ENCODE measurements around the gene FGF12.

FGF12 gene

DNA sequence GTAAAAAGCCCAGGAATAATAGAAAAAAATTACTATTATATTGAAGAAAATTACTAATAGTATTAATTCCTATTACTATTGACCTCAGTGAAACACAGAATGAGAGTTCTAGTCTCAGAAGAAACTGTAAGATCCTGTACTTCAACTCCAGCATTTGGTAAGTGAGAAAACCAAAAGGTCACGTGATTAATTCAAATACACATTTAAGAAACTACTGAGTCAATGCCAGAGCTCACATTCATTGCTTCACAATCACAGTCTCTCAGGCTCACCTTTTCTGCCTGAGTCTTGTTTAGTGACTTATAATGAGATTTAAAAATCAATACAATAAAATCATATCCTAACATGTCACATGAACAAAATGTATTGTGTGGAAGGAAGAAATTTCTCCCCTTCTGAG is 556.1 kb downstream of the FGF12 start:
- no peak overlapping the region for H2AK5ac ChIP-seq (ENCODE audit: low read depth, low read length)
- H2BK5ac ChIP-seq (ENCODE audit: low read length): no peak overlapping the region
- H3K9ac ChIP-seq (ENCODE audit: low read depth, low read length, poor library complexity): no peak overlapping the region
- no peak overlapping the region for H3K14ac ChIP-seq (ENCODE audit: low read length)
- no peaks in the 10 kb centered on the region for H3K9me3 ChIP-seq (replicated peaks in 1 of 2; ENCODE audit: control insufficient read depth in 2 of 2, insufficient read depth in 1 of 2, low read depth in 1 of 2, low read length in 2 of 2)
- no peak overlapping the region for H2BK12ac ChIP-seq (ENCODE audit: low read length)
- H2BK120ac ChIP-seq (ENCODE audit: low read depth, low read length): no peak overlapping the region
- no peak overlapping the region for H4K91ac ChIP-seq (ENCODE audit: low read depth, low read length, poor library complexity)
- H3K79me1 ChIP-seq (ENCODE audit: low read depth, low read length): no peaks in the 10 kb centered on the region
- no peak overlapping the region for H3K27ac ChIP-seq (replicated peaks; ENCODE audit: low read length)
- H3K4me2 ChIP-seq (ENCODE audit: insufficient read depth, low read length, poor library complexity, severe bottlenecking): no peak overlapping the region
- no peaks in the 10 kb centered on the region for H3K27me3 ChIP-seq (ENCODE audit: control insufficient read depth in 3 of 3, insufficient read depth in 3 of 3, low read depth in 1 of 3, low read length in 3 of 3)
- no CpG with 5 or more reads among the region's 1 CpG for WGBS, 2 donors (ENCODE audit: extremely low coverage in 2 of 2, insufficient read length in 2 of 2, insufficient replicate concordance in 1 of 2)
- H3K4ac ChIP-seq (ENCODE audit: low read length): no peak overlapping the region
- H4K8ac ChIP-seq (ENCODE audit: low read depth, low read length): no peak overlapping the region
- no peaks in the 10 kb centered on the region for H3K36me3 ChIP-seq (replicated peaks in 1 of 2; ENCODE audit: control insufficient read depth in 2 of 2, insufficient read depth in 2 of 2, low read length in 2 of 2)
- H3K4me1 ChIP-seq (ENCODE audit: control insufficient read depth in 2 of 2, insufficient read depth in 1 of 2, low read depth in 1 of 2, low read length in 2 of 2): peaks cover 1 to 7% of the 10 kb centered on the region in 2 donors
- H2AFZ ChIP-seq (ENCODE audit: low read length): no peak overlapping the region
- no peak overlapping the region for H2BK15ac ChIP-seq (ENCODE audit: low read length)
- no peak overlapping the region for H3K18ac ChIP-seq (ENCODE audit: low read length)
- no peak overlapping the region for H3K4me3 ChIP-seq (ENCODE audit: low read length in 2 of 2)
- DNase-seq (ENCODE audit: low spot score): no peak
- no peak overlapping the region for H3K23ac ChIP-seq (ENCODE audit: low read depth, low read length, poor library complexity)

DNA sequence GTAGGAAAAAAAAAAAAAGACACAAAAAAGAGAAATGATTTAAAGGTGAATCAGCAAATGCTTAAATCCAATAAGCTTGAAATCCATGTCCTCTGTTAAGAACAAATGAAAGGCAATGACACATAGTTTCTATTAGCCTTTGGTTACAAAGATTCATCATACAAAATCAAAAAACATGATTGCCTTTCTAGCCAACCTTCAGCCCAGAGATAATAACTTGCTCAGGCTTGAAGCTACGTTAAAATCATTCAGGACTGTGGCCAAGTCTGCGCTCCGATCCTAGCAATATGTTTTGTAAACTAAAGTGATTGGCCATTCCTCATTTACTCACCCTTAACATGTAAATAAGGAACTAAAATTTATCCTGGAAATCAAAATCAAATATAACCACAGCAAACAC is 556.7 kb downstream of the FGF12 start:
- Histone ChIP-seq H4K91ac (ENCODE audit: low read depth, low read length, poor library complexity) (no peak overlapping the region), H3K4me3 (ENCODE audit: low read length in 2 of 2) (no peak overlapping the region), H3K27me3 (ENCODE audit: control insufficient read depth in 3 of 3, insufficient read depth in 3 of 3, low read depth in 1 of 3, low read length in 3 of 3) (no peaks in the 10 kb centered on the region), H3K4me2 (ENCODE audit: insufficient read depth, low read length, poor library complexity, severe bottlenecking) (no peak overlapping the region), H3K27ac (replicated peaks; ENCODE audit: low read length) (no peak overlapping the region), H3K36me3 (replicated peaks in 1 of 2; ENCODE audit: control insufficient read depth in 2 of 2, insufficient read depth in 2 of 2, low read length in 2 of 2) (no peaks in the 10 kb centered on the region), H3K9ac (ENCODE audit: low read depth, low read length, poor library complexity) (no peak overlapping the region), H3K4ac (ENCODE audit: low read length) (no peak overlapping the region), H3K23ac (ENCODE audit: low read depth, low read length, poor library complexity) (no peak overlapping the region), H2AK5ac (ENCODE audit: low read depth, low read length) (no peak overlapping the region), H3K9me3 (replicated peaks in 1 of 2; ENCODE audit: control insufficient read depth in 2 of 2, insufficient read depth in 1 of 2, low read depth in 1 of 2, low read length in 2 of 2) (no peaks in the 10 kb centered on the region), H3K14ac (ENCODE audit: low read length) (no peak overlapping the region), H4K8ac (ENCODE audit: low read depth, low read length) (no peak overlapping the region), H3K79me1 (ENCODE audit: low read depth, low read length) (no peaks in the 10 kb centered on the region), H2BK12ac (ENCODE audit: low read length) (no peak overlapping the region), H2BK5ac (ENCODE audit: low read length) (no peak overlapping the region), H3K18ac (ENCODE audit: low read length) (no peak overlapping the region), H2AFZ (ENCODE audit: low read length) (peak overlapping the region; percentile 11), H2BK120ac (ENCODE audit: low read depth, low read length) (no peak overlapping the region), H2BK15ac (ENCODE audit: low read length) (no peak overlapping the region), H3K4me1 (ENCODE audit: control insufficient read depth in 2 of 2, insufficient read depth in 1 of 2, low read depth in 1 of 2, low read length in 2 of 2) (peaks cover 1 to 7% of the 10 kb centered on the region in 2 donors)
- WGBS, 2 donors (ENCODE audit: extremely low coverage in 2 of 2, insufficient read length in 2 of 2, insufficient replicate concordance in 1 of 2): no CpG with 5 or more reads among the region's 3 CpGs
- DNase-seq (ENCODE audit: low spot score): no peak

DNA sequence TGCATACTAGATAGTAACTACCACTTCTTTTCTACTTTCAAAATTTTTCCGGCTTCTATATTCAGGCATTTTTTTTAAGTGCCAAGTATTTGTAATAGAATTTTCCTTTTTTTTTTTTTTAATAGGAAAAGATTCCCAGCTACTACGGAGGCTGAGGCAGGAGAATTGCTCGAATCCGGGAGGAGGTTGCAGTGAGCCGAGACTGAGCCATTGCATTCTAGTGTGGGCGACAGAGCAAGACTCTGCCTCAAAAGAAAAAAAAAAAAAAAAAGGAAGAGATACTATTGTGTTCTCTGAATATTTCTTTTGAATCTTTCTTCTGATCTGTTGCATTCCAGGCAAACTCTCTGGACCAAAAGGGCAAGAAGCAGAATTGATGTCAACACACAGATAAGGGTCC is 557.3 kb downstream of the FGF12 start:
- H3K18ac ChIP-seq (ENCODE audit: low read length): no peak overlapping the region
- no peak overlapping the region for H4K8ac ChIP-seq (ENCODE audit: low read depth, low read length)
- H3K14ac ChIP-seq (ENCODE audit: low read length): no peak overlapping the region
- no peak for DNase-seq (ENCODE audit: low spot score)
- H2BK120ac ChIP-seq (ENCODE audit: low read depth, low read length): no peak overlapping the region
- no peaks in the 10 kb centered on the region for H3K9me3 ChIP-seq (replicated peaks in 1 of 2; ENCODE audit: control insufficient read depth in 2 of 2, insufficient read depth in 1 of 2, low read depth in 1 of 2, low read length in 2 of 2)
- no peak overlapping the region for H3K27ac ChIP-seq (replicated peaks; ENCODE audit: low read length)
- no peak overlapping the region for H2AK5ac ChIP-seq (ENCODE audit: low read depth, low read length)
- H2BK15ac ChIP-seq (ENCODE audit: low read length): no peak overlapping the region
- no CpG with 5 or more reads among the region's 6 CpGs for WGBS, 2 donors (ENCODE audit: extremely low coverage in 2 of 2, insufficient read length in 2 of 2, insufficient replicate concordance in 1 of 2)
- H3K9ac ChIP-seq (ENCODE audit: low read depth, low read length, poor library complexity): no peak overlapping the region
- H3K27me3 ChIP-seq (ENCODE audit: control insufficient read depth in 3 of 3, insufficient read depth in 3 of 3, low read depth in 1 of 3, low read length in 3 of 3): no peaks in the 10 kb centered on the region
- H3K36me3 ChIP-seq (replicated peaks in 1 of 2; ENCODE audit: control insufficient read depth in 2 of 2, insufficient read depth in 2 of 2, low read length in 2 of 2): no peaks in the 10 kb centered on the region
- H3K4me1 ChIP-seq (ENCODE audit: control insufficient read depth in 2 of 2, insufficient read depth in 1 of 2, low read depth in 1 of 2, low read length in 2 of 2): peaks cover 1 to 7% of the 10 kb centered on the region in 2 donors
- no peak overlapping the region for H2BK12ac ChIP-seq (ENCODE audit: low read length)
- no peak overlapping the region for H4K91ac ChIP-seq (ENCODE audit: low read depth, low read length, poor library complexity)
- no peak overlapping the region for H3K4me3 ChIP-seq (ENCODE audit: low read length in 2 of 2)
- no peak overlapping the region for H2BK5ac ChIP-seq (ENCODE audit: low read length)
- H3K79me1 ChIP-seq (ENCODE audit: low read depth, low read length): no peaks in the 10 kb centered on the region
- H3K23ac ChIP-seq (ENCODE audit: low read depth, low read length, poor library complexity): no peak overlapping the region
- H3K4ac ChIP-seq (ENCODE audit: low read length): no peak overlapping the region
- H2AFZ ChIP-seq (ENCODE audit: low read length): peak overlapping the region; percentile 11
- no peak overlapping the region for H3K4me2 ChIP-seq (ENCODE audit: insufficient read depth, low read length, poor library complexity, severe bottlenecking)

DNA sequence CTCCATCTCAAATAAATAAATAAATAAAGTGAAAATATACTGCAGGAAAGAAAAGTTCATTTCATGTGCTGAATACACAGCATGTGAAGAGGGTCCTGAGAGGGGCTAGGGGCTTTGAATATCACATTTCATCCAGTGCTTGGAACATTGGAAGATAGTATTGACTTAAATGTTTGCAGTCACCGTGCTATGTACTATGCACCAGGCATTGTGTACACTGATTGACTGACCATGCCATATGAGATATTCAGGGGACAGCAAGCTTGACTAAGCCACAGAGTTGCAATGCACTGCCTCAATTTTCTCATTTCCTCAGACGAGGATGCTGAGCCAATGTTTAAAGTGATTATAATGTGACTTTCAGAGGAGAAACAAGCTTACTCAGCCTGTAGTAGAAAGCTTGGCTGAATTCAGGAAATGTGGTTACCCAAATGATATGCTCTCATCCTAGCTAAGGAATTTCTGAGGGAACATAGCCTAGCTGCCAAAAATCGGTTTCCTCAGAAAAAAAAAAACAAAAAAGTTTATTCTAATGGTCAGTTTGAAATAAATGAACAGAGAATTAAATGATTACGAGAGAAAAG is 557.9 kb downstream of the FGF12 start:
- no peak overlapping the region for H2BK120ac ChIP-seq (ENCODE audit: low read depth, low read length)
- peaks cover 1 to 10% of the 10 kb centered on the region in 2 donors for H3K4me1 ChIP-seq (ENCODE audit: control insufficient read depth in 2 of 2, insufficient read depth in 1 of 2, low read depth in 1 of 2, low read length in 2 of 2)
- no peak overlapping the region for H2BK15ac ChIP-seq (ENCODE audit: low read length)
- H3K9me3 ChIP-seq (replicated peaks in 1 of 2; ENCODE audit: control insufficient read depth in 2 of 2, insufficient read depth in 1 of 2, low read depth in 1 of 2, low read length in 2 of 2): no peaks in the 10 kb centered on the region
- no peaks in the 10 kb centered on the region for H3K79me1 ChIP-seq (ENCODE audit: low read depth, low read length)
- H2BK5ac ChIP-seq (ENCODE audit: low read length): no peak overlapping the region
- H3K27me3 ChIP-seq (ENCODE audit: control insufficient read depth in 3 of 3, insufficient read depth in 3 of 3, low read depth in 1 of 3, low read length in 3 of 3): no peaks in the 10 kb centered on the region
- H3K14ac ChIP-seq (ENCODE audit: low read length): no peak overlapping the region
- no peak overlapping the region for H3K27ac ChIP-seq (replicated peaks; ENCODE audit: low read length)
- H3K36me3 ChIP-seq (replicated peaks in 1 of 2; ENCODE audit: control insufficient read depth in 2 of 2, insufficient read depth in 2 of 2, low read length in 2 of 2): no peaks in the 10 kb centered on the region
- H4K8ac ChIP-seq (ENCODE audit: low read depth, low read length): no peak overlapping the region
- no peak overlapping the region for H2AK5ac ChIP-seq (ENCODE audit: low read depth, low read length)
- H3K18ac ChIP-seq (ENCODE audit: low read length): no peak overlapping the region
- no CpG with 5 or more reads among the region's 4 CpGs for WGBS, 2 donors (ENCODE audit: extremely low coverage in 2 of 2, insufficient read length in 2 of 2, insufficient replicate concordance in 1 of 2)
- no peak overlapping the region for H2BK12ac ChIP-seq (ENCODE audit: low read length)
- no peak overlapping the region for H3K4me2 ChIP-seq (ENCODE audit: insufficient read depth, low read length, poor library complexity, severe bottlenecking)
- H2AFZ ChIP-seq (ENCODE audit: low read length): no peak overlapping the region
- no peak overlapping the region for H3K9ac ChIP-seq (ENCODE audit: low read depth, low read length, poor library complexity)
- no peak overlapping the region for H4K91ac ChIP-seq (ENCODE audit: low read depth, low read length, poor library complexity)
- H3K4ac ChIP-seq (ENCODE audit: low read length): no peak overlapping the region
- no peak overlapping the region for H3K23ac ChIP-seq (ENCODE audit: low read depth, low read length, poor library complexity)
- H3K4me3 ChIP-seq (ENCODE audit: low read length in 2 of 2): no peak overlapping the region
- no peak for DNase-seq (ENCODE audit: low spot score)
